ENCODE results near the gene FNDC11.
"Not testable (repeated sequence)": the region's sequence is repeated elsewhere in the genome, so short reads cannot be mapped to it uniquely, and the experiment has no call there.

The FNDC11 gene

GRCh38 chr20:63570281-63571086, 16.5 kb downstream of the FNDC11 start:
- Histone ChIP-seq H3K4me1 (ENCODE audit: control extremely low read depth in 1 of 4, control insufficient read depth in 4 of 4, insufficient read depth in 4 of 4, low read length in 3 of 4) (peaks cover 0 to 45% (median 36%) of the 10 kb centered on the region in 4 experiments), H3K27ac (ENCODE audit: insufficient read depth in 1 of 2, low read depth in 1 of 2, low read length in 2 of 2, poor library complexity in 1 of 2, severe bottlenecking in 2 of 2) (no peak overlapping the region), H3K9me3 (ENCODE audit: control extremely low read depth in 1 of 5, control insufficient read depth in 4 of 5, insufficient read depth in 2 of 5, low read depth in 1 of 5, low read length in 4 of 5) (no peaks in the 10 kb centered on the region), H3K4me3 (ENCODE audit: control insufficient read depth in 1 of 7, extremely low read depth in 1 of 7, insufficient read depth in 4 of 7, low read depth in 2 of 7, low read length in 6 of 7) (no peak overlapping the region), H3K36me3 (ENCODE audit: control insufficient read depth in 4 of 4, insufficient read depth in 4 of 4, low read length in 3 of 4) (no peaks in the 10 kb centered on the region), H3K27me3 (replicated peaks in 2 of 5; ENCODE audit: control insufficient read depth in 4 of 5, insufficient read depth in 5 of 5, low read length in 4 of 5) (peaks cover 0 to 46% (median 6%) of the 10 kb centered on the region in 5 experiments)
- ChIA-PET CTCF (no interaction called here), POLR2A (interaction anchor here (0.6 kb wide), 1 partner anchor 12 kb away, joined by 5 read pairs; no protein-coding TSS in a partner anchor)
- no peak for DNase-seq
- WGBS (ENCODE audit: insufficient coverage), result 93% methylated on average over 24 of the region's 28 CpGs

DNA sequence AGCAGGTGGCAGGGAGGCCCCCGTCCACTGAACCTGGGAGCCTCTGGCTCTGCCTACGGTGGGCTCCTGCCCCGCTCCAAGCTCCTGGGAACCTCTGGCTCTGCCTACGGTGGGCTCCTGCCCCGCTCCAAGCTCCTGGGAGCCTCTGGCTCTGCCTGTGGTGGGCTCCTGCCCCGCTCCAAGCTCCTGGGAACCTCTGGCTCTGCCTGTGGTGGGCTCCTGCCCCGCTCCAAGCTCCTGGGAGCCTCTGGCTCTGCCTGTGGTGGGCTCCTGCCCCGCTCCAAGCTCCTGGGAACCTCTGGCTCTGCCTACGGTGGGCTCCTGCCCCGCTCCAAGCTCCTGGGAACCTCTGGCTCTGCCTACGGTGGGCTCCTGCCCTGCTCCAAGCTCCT, 17.1 kb downstream of the FNDC11 start:
- H3K36me3 ChIP-seq (ENCODE audit: control insufficient read depth in 4 of 4, insufficient read depth in 4 of 4, low read length in 3 of 4); H3K27ac ChIP-seq (ENCODE audit: insufficient read depth in 1 of 2, low read depth in 1 of 2, low read length in 2 of 2, poor library complexity in 1 of 2, severe bottlenecking in 2 of 2); H3K9me3 ChIP-seq (ENCODE audit: control extremely low read depth in 1 of 5, control insufficient read depth in 4 of 5, insufficient read depth in 2 of 5, low read depth in 1 of 5, low read length in 4 of 5); H3K4me3 ChIP-seq (ENCODE audit: control insufficient read depth in 1 of 7, extremely low read depth in 1 of 7, insufficient read depth in 4 of 7, low read depth in 2 of 7, low read length in 6 of 7); DNase-seq; CTCF ChIA-PET: not testable (repeated sequence)
- WGBS (ENCODE audit: insufficient coverage), result 70% methylated on average over 2 of the region's 11 CpGs
- POLR2A ChIA-PET, result interaction anchor here (0.6 kb wide), 1 partner anchor 11 kb away, joined by 5 read pairs; no protein-coding TSS in a partner anchor
- Histone ChIP-seq H3K4me1 (ENCODE audit: control extremely low read depth in 1 of 4, control insufficient read depth in 4 of 4, insufficient read depth in 4 of 4, low read length in 3 of 4) (peaks cover 0 to 45% (median 36%) of the 10 kb centered on the region in 4 experiments), H3K27me3 (replicated peaks in 2 of 5; ENCODE audit: control insufficient read depth in 4 of 5, insufficient read depth in 5 of 5, low read length in 4 of 5) (peaks cover 0 to 45% (median 6%) of the 10 kb centered on the region in 5 experiments)

- ChIA-PET CTCF (interaction anchor here (1.0 to 2.1 kb wide), 4 partner anchors 17 to 81 kb away, joined by 3 to 8 read pairs (median 4); partner anchors contain the start of gene STMN3), POLR2A (no interaction called here)
- H3K36me3 ChIP-seq (ENCODE audit: control insufficient read depth in 4 of 4, insufficient read depth in 4 of 4, low read length in 3 of 4), result no peaks in the 10 kb centered on the region
- H3K27ac ChIP-seq (ENCODE audit: insufficient read depth in 1 of 2, low read depth in 1 of 2, low read length in 2 of 2, poor library complexity in 1 of 2, severe bottlenecking in 2 of 2), result no peak overlapping the region
- H3K4me1 ChIP-seq (ENCODE audit: control extremely low read depth in 1 of 4, control insufficient read depth in 4 of 4, insufficient read depth in 4 of 4, low read length in 3 of 4), result peaks cover 0 to 40% (median 30%) of the 10 kb centered on the region in 4 experiments
- H3K27me3 ChIP-seq (replicated peaks in 2 of 5; ENCODE audit: control insufficient read depth in 4 of 5, insufficient read depth in 5 of 5, low read length in 4 of 5), result peaks cover 0 to 45% (median 6%) of the 10 kb centered on the region in 5 experiments
- WGBS (ENCODE audit: insufficient coverage), result 94% methylated on average over 44 of the region's 48 CpGs
- no peaks in the 10 kb centered on the region for H3K9me3 ChIP-seq (ENCODE audit: control extremely low read depth in 1 of 5, control insufficient read depth in 4 of 5, insufficient read depth in 2 of 5, low read depth in 1 of 5, low read length in 4 of 5)
- DNase-seq, result peak in 1 of 3 donors; percentile 21
- H3K4me3 ChIP-seq (ENCODE audit: control insufficient read depth in 1 of 7, extremely low read depth in 1 of 7, insufficient read depth in 4 of 7, low read depth in 2 of 7, low read length in 6 of 7), result no peak overlapping the region
Observed at GRCh38 chr20:63572071-63572787, 18.3 kb downstream of the FNDC11 start.

DNA sequence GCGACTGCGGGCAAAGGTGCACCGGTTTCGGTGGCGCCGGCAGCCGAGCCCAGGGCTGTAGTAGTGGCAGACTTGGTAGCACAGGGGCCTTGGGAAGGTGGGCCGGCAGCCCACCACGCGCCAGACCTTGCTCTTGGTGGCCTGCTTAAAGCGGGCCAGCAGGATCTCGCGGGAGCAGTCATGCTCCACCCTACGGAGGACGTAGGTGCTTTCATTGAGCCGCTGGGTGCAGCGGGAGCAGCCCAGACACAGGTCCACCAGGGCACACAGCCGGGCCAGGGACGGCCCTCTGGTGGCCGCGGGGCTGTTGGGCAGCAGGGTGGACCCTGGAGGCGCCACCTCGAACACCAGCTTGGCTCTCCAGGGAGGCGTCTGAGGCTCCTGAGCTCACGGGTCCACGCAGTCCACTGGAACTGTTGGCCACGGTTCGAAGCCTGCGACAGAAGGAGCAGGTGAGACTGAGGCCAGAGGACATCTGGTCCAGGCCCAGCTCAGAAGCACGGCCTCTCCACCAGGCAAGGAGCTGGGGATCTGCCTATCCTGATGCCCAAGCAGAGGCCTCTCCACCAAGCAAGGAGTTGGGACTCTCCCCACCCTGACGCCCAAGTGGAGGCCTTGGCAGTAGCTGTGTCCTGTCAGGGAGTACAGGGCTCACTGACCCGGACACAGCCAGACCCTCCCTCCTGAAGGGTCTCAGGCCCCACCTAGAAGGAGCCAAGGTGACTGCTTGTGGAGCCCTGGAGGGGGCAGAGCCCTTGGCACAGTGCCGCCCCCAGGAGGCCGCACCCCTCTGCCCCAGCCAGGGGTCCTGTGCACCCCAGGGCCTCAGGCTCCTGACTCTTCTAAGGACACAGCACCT, 19.1 kb downstream of the FNDC11 start:
- H3K4me1 ChIP-seq (ENCODE audit: control extremely low read depth in 1 of 4, control insufficient read depth in 4 of 4, insufficient read depth in 4 of 4, low read length in 3 of 4), result peaks cover 0 to 32% (median 22%) of the 10 kb centered on the region in 4 experiments
- ChIA-PET CTCF (interaction anchor here (1.0 to 2.1 kb wide), 4 partner anchors 18 to 81 kb away, joined by 3 to 8 read pairs (median 4); partner anchors contain the start of gene STMN3), POLR2A (interaction anchor here (0.5 kb wide), 1 partner anchor 61 kb away, joined by 4 read pairs; no protein-coding TSS in a partner anchor)

GRCh38 chr20:63573647-63574131, 19.7 kb downstream of the FNDC11 start:
- 1% methylated on average over 13 of the region's 24 CpGs for WGBS (ENCODE audit: insufficient coverage)

More for the DNA sequence above, 19.1 kb downstream of the FNDC11 start:
- no peak for DNase-seq
- Histone ChIP-seq H3K36me3 (ENCODE audit: control insufficient read depth in 4 of 4, insufficient read depth in 4 of 4, low read length in 3 of 4) (no peaks in the 10 kb centered on the region), H3K27me3 (replicated peaks in 2 of 5; ENCODE audit: control insufficient read depth in 4 of 5, insufficient read depth in 5 of 5, low read length in 4 of 5) (peaks cover 0 to 45% (median 9%) of the 10 kb centered on the region in 5 experiments), H3K4me3 (ENCODE audit: control insufficient read depth in 1 of 7, extremely low read depth in 1 of 7, insufficient read depth in 4 of 7, low read depth in 2 of 7, low read length in 6 of 7) (peak overlapping the region; percentile 52 to 85 (median 80)), H3K9me3 (ENCODE audit: control extremely low read depth in 1 of 5, control insufficient read depth in 4 of 5, insufficient read depth in 2 of 5, low read depth in 1 of 5, low read length in 4 of 5) (no peaks in the 10 kb centered on the region), H3K27ac (ENCODE audit: insufficient read depth in 1 of 2, low read depth in 1 of 2, low read length in 2 of 2, poor library complexity in 1 of 2, severe bottlenecking in 2 of 2) (peak overlapping the region in 1 of 2 experiments; percentile 71)
- 95% methylated on average over 24 of the region's 34 CpGs for WGBS (ENCODE audit: insufficient coverage)

DNA sequence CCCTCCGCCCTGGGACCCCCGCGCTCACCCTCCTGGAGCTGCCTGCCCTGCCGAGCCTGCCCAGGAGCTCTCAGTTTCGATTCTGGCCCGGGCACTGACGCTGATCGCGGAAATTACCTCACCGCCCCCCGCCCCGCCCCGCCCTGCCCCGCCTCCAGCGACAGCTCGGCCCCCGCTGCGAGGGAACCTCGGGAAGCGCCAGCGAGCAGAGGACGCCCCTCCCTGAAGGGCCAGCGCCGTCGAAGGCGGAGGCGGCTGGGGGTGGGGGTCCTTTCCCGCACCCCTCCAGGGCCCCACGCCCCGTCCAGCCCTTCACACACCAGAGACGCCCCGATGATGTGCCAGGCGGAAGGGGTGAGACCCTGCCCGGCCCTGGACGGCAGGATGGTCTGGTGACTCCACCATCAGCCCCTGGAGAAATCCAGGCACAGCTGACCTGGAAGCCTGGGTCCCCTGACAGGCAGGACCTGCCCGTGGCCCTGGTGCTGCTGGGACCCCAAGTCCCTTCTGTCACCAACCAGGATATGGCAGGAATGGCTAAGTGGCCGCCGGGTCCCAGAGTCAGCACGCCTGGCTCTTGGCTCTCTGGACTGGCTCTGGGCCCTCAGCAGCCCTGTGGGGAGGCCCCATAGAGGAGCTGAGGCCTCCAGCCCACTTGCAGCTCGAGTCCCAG, 20.3 kb downstream of the FNDC11 start, which contains the start of gene HELZ2:
Gene HELZ2, minus strand, starts transcription at position 84 of the 673 bp plus-strand sequence. CDS start 1,854 bp downstream, outside the sequence.
- 12% methylated on average over 22 of the region's 40 CpGs for WGBS (ENCODE audit: insufficient coverage)
- ChIA-PET CTCF (interaction anchor here (2.1 kb wide), 1 partner anchor 35 kb away, joined by 8 read pairs; no protein-coding TSS in a partner anchor), POLR2A (no interaction called here)
- peak; percentile 55 to 75 (median 73) for DNase-seq
- Histone ChIP-seq H3K4me1 (ENCODE audit: control extremely low read depth in 1 of 4, control insufficient read depth in 4 of 4, insufficient read depth in 4 of 4, low read length in 3 of 4) (peaks cover 0 to 20% (median 11%) of the 10 kb centered on the region in 4 experiments), H3K9me3 (ENCODE audit: control extremely low read depth in 1 of 5, control insufficient read depth in 4 of 5, insufficient read depth in 2 of 5, low read depth in 1 of 5, low read length in 4 of 5) (no peaks in the 10 kb centered on the region), H3K4me3 (ENCODE audit: control insufficient read depth in 1 of 7, extremely low read depth in 1 of 7, insufficient read depth in 4 of 7, low read depth in 2 of 7, low read length in 6 of 7) (peak within 1 kb of the TSS; percentile 52 to 85 (median 80)), H3K36me3 (ENCODE audit: control insufficient read depth in 4 of 4, insufficient read depth in 4 of 4, low read length in 3 of 4) (no peaks in the 10 kb centered on the region), H3K27ac (ENCODE audit: insufficient read depth in 1 of 2, low read depth in 1 of 2, low read length in 2 of 2, poor library complexity in 1 of 2, severe bottlenecking in 2 of 2) (peak within 1 kb of the TSS in 1 of 2 experiments; percentile 71), H3K27me3 (replicated peaks in 2 of 5; ENCODE audit: control insufficient read depth in 4 of 5, insufficient read depth in 5 of 5, low read length in 4 of 5) (peaks cover 0 to 37% (median 5%) of the 10 kb centered on the region in 5 experiments)

More at GRCh38 chr20:63573647-63574131, 19.7 kb downstream of the FNDC11 start:
- peak in 1 of 3 donors; percentile 21 for DNase-seq
- no peaks in the 10 kb centered on the region for H3K9me3 ChIP-seq (ENCODE audit: control extremely low read depth in 1 of 5, control insufficient read depth in 4 of 5, insufficient read depth in 2 of 5, low read depth in 1 of 5, low read length in 4 of 5)
- CTCF ChIA-PET, result interaction anchor here (1.0 to 2.1 kb wide), 2 partner anchors 35 to 80 kb away, joined by 3 to 8 read pairs; partner anchors contain the start of gene STMN3
- POLR2A ChIA-PET, result no interaction called here
- peaks cover 0 to 26% (median 16%) of the 10 kb centered on the region in 4 experiments for H3K4me1 ChIP-seq (ENCODE audit: control extremely low read depth in 1 of 4, control insufficient read depth in 4 of 4, insufficient read depth in 4 of 4, low read length in 3 of 4)
- peak overlapping the region in 1 of 2 experiments; percentile 71 for H3K27ac ChIP-seq (ENCODE audit: insufficient read depth in 1 of 2, low read depth in 1 of 2, low read length in 2 of 2, poor library complexity in 1 of 2, severe bottlenecking in 2 of 2)
- H3K27me3 ChIP-seq (replicated peaks in 2 of 5; ENCODE audit: control insufficient read depth in 4 of 5, insufficient read depth in 5 of 5, low read length in 4 of 5), result peaks cover 0 to 43% (median 7%) of the 10 kb centered on the region in 5 experiments
- H3K36me3 ChIP-seq (ENCODE audit: control insufficient read depth in 4 of 4, insufficient read depth in 4 of 4, low read length in 3 of 4), result no peaks in the 10 kb centered on the region
- peak overlapping the region; percentile 52 to 85 (median 80) for H3K4me3 ChIP-seq (ENCODE audit: control insufficient read depth in 1 of 7, extremely low read depth in 1 of 7, insufficient read depth in 4 of 7, low read depth in 2 of 7, low read length in 6 of 7)

All from common myeloid progenitor, CD34-positive (primary cell).